Brain microvascular endothelial cell (primary cell): ENCODE data around the gene GLIPR2.
"Not testable (repeated sequence)": the region's sequence is repeated elsewhere in the genome, so short reads cannot be mapped to it uniquely, and the experiment has no call there.

ENCODE experiments used
- DNase-seq: peaks from one replicate; pipeline ENCODE4 v3.0.0-alpha.2; 2020
- H3K27ac ChIP-seq: fragments of 250-450 bp; sonication (Bioruptor Pico); 2 replicates; pipeline ENCODE4 v1.5.1; 2020; ENCODE audit warnings: mild to moderate bottlenecking, moderate library complexity
- H3K27me3 ChIP-seq: fragments of 250-450 bp; sonication (Bioruptor Pico); replicated peaks from 2 replicates; pipeline ENCODE4 v1.5.1; 2020; ENCODE audit warnings: mild to moderate bottlenecking
- H3K36me3 ChIP-seq: fragments of 250-450 bp; sonication (Bioruptor Pico); replicated peaks from 2 replicates; pipeline ENCODE4 v1.5.1; 2020; ENCODE audit warnings: mild to moderate bottlenecking
- H3K4me3 ChIP-seq: 2 replicates; pipeline ENCODE4 v1.5.1; 2011; ENCODE audit warnings: low read depth, mild to moderate bottlenecking, control low read depth, low read length, moderate library complexity
- CTCF ChIP-seq: IDR thresholded peaks from 2 replicates; pipeline ENCODE4 v1.5.1; 2011; ENCODE audit warnings: low read depth, mild to moderate bottlenecking, moderate library complexity, low read length, control low read depth, inconsistent platforms; ENCODE audit errors: missing control alignments
- in situ Hi-C: cut with HindIII; loops from 2 replicates; pipeline ENCODE4 v1.10.0; 2017; ENCODE audit warnings: low sequenced_read_pairs, low pct_ligation_motif_present

GLIPR2 gene

DNA sequence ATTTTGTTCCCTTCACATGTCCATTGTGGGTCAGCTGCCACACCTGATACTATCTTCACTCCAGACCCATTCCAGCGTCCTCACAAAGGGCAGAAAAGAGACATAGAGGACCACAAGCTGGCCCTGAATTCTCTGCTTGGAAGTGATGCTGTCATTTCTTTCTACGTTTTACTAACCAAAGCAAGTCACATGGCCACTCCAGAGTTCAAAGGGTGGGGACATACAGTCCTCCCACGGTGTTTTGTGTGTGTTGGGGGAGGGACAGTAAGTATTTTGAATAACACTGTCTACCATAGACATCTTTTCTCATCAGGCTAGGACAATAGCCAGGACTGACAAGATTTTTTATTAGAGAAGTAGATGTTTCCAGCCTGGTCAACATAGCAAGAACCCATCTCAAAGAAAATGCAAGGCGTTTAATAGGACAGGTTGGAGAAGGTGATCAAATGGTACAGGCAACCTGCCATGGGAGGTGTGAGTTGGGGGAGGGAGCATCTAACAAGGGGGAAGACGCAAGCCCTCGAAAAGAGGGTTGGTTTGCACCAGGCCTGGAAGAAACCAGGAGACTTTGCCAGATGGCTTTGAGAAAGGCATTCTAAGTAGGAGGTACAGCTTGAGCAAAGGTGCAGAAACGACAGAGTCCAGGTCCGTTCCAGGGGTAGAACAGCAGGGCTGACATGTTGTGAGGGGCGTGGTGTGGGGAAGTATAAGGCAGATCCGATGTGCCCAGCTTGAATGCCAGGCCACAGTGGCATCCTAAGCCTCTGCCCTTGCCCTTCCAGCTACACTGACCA lies 11.3 kb upstream of the GLIPR2 start:
- in situ Hi-C loops = no loop called here
- TF ChIP-seq CTCF = no peak
- H3K27me3 ChIP-seq = no peaks in the 10 kb centered on the region
- no peak overlapping the region for H3K27ac ChIP-seq
- H3K4me3 ChIP-seq = no peak overlapping the region
- peaks cover 16% of the 10 kb centered on the region for H3K36me3 ChIP-seq
- no peak for DNase-seq

- H3K27me3 ChIP-seq = no peaks in the 10 kb centered on the region
- no peak overlapping the region for H3K27ac ChIP-seq
- in situ Hi-C loops = no loop called here
- H3K4me3 ChIP-seq = no peak overlapping the region
- peaks cover 14% of the 10 kb centered on the region for H3K36me3 ChIP-seq
- no peak for TF ChIP-seq CTCF
- DNase-seq = no peak
Observed at GRCh38 chr9:36126016-36126730, 10.4 kb upstream of the GLIPR2 start.

DNA sequence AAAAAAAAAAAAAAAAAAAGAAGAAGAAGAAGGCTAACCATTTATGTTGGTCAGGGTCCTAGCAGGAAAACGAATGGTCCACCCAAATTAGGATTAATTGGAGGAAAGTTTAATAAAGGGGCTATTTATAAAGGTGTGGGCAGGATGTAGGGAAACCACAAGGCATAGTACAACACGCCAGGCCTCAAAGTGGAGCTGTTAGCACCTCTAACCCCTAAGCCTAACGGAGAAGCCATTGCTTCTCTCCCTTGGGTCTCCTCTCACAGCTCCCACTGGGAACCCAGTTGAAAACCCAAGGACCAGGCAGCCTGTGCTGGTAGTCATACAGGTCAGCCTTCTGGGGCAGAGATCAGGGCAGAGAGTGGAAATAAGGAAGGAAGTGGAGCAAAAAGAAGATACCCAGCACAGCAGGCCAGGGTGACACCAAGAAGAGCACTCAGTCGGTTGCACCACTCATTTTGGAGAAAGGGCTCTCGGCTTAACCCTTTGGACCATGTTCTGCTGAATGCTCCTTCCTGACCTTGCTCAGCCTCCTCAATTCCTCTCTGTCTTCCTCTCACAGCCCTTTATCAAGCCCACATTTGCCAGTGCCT lies 8.8 kb upstream of the GLIPR2 start:
- peaks cover 5% of the 10 kb centered on the region for H3K36me3 ChIP-seq
- H3K4me3 ChIP-seq = no peak overlapping the region
- in situ Hi-C loops = no loop called here
- DNase-seq = no peak
- no peaks in the 10 kb centered on the region for H3K27me3 ChIP-seq
- no peak for TF ChIP-seq CTCF
- no peak overlapping the region for H3K27ac ChIP-seq

DNA sequence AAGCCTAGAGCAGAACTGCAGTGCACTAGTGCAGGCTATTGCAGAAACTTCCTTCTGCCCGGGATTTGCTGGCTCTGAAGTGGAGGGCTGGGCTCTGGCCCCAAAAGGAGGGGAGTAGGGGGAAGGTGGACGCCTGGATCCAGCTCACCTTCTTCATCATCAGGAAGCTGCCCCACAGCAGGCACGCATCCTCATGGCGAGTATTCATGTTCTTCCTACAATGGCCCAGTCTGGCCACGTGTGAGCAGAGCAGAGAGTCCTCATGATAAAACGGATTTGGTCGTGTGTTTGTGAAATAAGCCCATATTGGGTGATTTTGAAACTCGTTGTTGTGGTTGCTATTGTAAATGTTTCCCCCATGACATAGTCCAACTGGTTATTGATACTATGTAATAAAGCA lies 8.2 kb upstream of the GLIPR2 start:
- in situ Hi-C loops = no loop called here
- no peak overlapping the region for H3K27ac ChIP-seq
- no peak for DNase-seq
- no peaks in the 10 kb centered on the region for H3K27me3 ChIP-seq
- H3K4me3 ChIP-seq = no peak overlapping the region
- TF ChIP-seq CTCF = no peak
- no peaks in the 10 kb centered on the region for H3K36me3 ChIP-seq

- no peak for DNase-seq
- Histone ChIP-seq H3K27me3 (no peaks in the 10 kb centered on the region), H3K36me3 (no peaks in the 10 kb centered on the region), H3K27ac (no peak overlapping the region), H3K4me3 (no peak overlapping the region)
- TF ChIP-seq CTCF = no peak
- in situ Hi-C loops = no loop called here
Observed at GRCh38 chr9:36129139-36129538, 7.4 kb upstream of the GLIPR2 start.

DNA sequence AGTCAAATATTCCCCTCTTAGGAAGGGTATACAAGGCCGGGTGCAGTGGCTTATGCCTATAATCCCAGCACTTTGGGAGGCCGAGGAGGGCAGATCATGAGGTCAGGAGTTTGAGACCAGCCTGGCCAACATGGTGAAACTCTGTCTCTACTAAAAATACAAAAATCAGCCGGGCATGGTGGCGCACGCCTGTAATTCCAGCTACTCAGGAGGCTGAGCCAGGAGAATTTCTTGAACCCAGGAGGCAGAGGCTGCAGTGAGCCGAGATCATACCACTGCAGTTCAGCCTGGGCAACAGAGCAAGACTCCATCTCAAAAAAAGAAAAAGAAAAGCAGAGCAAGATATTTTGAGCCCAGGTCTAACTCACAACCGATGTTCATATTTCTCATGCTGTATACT lies 4.9 kb upstream of the GLIPR2 start:
- H3K36me3 ChIP-seq, H3K4me3 ChIP-seq, DNase-seq, in situ Hi-C loops, H3K27me3 ChIP-seq, H3K27ac ChIP-seq: not testable (repeated sequence)
